GM19452 (cell line): ENCODE results near the gene SEMA3D.

ENCODE experiments used
- ATAC-seq: cut with Tn5 transposase; IDR thresholded peaks from one replicate; pipeline ENCODE4 v1.9.1; 2021; ENCODE audit not compliant: unreplicated experiment

SEMA3D gene

DNA sequence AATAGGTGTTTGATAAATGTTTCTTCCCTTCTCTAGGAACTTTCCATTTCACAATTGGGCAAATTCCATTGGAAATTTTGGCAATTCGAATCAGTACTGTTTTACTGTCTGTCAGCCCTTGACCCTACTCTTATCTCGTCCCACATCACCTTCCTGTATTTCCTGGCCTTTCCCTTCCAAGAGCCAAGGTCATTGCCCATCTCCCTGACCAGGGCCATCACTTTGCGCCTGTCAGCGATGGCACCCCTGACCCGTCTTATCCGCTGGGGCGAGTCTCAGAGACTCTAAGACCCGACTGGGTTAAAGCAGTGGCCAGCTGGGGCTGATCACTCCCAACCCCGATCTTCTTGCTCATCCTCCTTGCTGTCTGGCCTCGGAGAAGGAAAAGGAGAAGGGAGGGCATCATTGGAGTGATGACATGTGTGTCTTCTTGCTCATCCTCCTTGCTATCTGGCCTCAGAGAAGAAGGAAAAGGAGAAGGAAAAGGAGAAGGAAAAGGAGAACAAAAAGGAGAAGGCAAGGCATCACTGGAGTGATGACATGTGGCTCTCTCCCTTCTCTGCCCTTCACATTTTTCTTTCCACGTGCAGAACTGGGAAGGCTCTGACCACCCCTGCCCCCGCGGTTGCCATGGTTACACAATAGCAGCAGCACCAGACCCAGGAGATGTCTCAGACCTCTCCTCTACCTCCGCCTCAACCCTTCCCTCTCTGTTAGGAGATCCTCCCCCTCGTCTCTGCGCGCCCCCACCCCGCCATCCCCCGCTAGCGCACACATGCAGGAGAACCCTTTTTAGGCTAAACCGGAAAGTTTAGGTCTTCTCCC, 2.0 kb downstream of the SEMA3D start:
- ATAC-seq: no peak

DNA sequence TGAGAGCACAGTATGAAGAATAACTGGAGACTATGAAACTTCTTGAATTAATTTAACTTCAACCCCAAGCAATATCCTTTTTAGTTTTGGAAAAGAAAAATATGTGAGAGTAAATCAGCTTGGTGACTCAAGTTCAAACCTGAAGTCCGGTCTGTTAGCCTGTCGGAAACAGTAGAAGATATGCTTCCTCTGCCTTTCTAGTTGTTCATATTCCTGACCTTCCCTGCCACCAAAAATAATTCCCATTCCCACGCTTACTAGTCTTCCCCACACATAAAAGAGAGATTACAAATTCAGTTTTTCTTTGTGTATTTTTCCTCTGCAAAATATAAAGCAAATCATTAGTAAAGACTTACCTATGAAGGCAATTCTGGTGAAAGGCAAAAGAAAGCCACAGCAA, 3.6 kb downstream of the SEMA3D start:
- ATAC-seq: no peak

DNA sequence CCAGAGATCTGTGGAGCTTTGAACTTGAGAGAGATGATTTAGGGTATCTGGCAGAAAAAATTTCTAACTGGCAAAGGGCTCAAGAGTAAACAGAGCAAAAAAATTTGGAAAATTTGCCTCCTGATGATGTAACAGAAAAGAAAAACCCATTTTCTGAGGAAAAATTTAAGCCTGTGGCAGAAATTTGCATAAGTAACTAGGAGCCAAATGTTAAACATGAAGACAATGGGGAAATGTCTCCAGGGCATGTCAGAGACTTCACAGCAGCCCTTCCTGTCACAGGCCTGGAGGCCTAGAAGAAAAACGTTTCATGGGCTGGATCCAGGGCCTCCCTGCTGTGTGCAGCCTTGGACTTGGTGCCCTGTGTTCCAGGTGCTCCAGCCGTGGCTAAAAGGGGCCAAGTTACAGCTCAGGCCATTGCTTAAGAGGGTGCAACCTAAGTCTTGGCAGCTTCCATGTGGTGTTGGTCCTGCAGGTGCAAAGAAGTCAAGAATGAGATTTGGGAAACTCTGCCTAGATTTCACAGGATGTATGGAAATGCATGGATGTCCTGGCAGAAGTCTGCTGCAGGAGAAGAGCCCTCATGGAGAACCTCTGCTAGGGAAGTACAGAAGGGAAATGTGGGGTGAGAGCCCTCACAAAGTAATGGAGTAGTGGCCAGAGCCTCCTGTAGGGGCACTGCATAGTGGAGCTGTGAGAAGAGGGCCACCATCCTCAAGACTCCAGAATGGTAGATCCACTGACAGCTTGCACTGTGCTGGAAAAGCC, 8.1 kb downstream of the SEMA3D start:
- no peak for ATAC-seq

DNA sequence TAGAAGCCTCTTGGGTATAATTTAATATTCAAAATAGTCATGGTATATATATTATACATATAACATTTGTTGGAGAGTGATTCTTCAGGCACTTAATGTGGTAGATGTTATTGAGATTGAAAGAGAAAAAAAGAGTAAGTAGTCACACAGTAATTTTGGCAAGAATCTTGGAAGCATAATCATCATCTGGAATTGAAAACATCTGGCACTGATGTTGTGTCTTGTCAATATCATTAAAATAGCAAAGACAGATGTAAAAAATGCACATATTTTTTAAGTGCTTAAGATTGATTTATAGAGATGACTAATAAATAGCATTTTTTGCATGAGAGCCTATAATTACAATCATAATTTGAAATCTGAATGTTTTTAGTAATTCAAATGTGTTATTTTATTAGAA, 9.5 kb downstream of the SEMA3D start:
- no peak for ATAC-seq

DNA sequence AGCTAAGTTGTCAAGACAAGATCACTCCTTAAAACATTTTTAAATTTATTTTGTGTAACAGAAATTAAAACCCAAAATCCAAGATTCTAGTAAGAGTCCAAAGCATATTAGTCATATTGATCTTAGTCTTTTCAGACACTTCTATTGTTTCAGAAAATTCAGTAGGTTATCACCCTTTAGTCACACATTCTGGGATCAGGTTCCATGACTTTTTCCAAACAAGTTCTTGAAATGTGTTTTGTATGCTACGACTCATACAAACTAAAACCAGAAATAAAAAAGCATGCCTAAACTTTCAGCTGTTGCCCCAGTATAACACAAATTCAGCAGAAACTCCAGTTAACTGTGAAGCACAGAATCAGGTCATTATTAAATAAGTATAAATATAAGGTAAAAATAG, 10.7 kb downstream of the SEMA3D start:
- ATAC-seq: no peak

DNA sequence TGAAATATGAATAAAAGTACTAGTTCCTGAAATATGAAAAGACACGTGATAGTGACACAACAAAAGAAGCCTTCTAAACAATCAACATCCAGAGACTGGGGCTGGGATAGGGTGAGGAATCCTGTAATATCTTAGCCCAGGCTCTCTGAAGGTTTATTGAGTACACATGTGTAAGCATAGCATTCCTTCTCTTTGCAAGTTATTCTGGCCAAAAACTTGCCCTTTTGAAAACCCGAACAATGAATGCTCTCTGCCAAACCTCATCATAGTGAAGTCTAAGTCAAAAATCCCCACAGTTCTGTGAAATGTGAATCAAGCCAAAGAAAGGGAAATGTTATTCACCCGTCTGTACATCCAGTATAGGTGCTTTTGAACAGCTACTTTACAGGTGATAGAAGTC, 11.6 kb downstream of the SEMA3D start:
- ATAC-seq: no peak

DNA sequence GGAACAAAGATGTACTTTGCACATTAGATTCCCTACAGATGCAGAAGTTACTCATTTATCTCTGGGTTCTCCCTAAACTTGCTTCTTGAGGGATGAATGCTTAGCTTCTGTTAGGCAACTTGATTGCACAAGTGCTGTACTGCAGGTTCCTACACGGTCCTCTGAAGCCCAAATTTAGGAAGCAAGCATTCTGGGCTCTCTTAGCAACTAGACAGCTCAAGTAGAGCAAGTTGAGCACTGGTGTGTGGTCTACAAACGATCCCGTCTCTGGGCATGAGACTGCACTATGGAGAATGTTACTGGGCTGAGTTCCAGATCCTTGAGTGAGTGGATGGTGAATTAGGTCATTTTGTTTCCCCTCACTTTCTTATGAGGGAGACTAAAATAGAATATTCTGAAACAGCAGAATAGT, 14.3 kb downstream of the SEMA3D start:
- no peak for ATAC-seq

DNA sequence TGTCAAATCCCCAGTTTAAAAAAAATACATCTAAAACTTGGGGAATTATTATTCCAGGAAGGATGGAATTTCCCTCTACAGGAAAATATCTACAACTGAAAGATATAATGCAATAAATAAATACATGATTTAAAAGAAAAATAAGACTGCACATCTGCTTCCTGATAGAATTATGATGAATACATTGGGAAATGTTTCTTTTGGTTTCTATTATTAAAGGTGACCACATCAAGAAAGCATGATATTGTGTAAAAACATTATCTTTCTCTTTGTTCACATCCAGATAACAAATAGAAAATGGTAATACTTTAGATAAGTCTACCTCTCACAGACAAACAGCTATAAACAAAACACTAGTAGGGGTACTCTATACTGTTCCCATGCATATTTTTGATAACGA, 19.2 kb downstream of the SEMA3D start:
- no peak for ATAC-seq

DNA sequence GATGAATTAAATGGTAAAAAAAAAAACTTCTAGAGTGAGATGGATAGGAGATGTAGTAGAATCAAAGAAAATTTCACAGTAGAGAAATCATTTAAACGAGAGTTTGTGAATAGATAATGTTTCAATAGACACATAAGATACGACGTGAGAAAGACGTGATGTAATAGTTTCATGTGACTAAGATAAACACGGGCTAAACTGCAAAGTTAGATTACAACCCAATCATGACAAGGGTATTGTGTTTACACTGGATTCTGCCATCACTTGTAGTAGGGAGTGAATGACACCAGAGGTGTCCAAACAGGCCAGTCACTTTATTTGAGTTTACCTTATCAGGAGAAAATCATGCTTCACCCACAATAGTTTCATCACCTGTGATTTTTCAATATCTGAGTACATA, 21.6 kb downstream of the SEMA3D start:
- no peak for ATAC-seq

DNA sequence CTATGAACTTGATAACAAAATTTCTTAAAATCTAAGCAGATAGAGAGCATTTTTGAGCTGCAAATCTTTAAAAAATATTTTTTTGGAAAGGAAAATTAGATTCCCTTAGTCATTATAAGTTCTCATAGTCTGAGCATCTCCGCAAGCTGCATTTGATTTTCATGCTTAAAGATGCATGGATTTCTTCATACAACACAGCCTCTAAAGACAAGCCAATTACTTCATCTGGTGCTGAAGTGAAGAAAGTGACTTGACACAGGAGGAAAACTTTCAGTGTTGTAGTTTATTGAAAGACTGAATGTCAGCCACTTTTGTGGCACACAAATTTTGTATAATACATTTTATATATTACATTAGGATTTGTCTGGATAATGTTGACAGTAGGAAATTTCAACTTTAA, 22.5 kb downstream of the SEMA3D start:
- ATAC-seq: no peak

DNA sequence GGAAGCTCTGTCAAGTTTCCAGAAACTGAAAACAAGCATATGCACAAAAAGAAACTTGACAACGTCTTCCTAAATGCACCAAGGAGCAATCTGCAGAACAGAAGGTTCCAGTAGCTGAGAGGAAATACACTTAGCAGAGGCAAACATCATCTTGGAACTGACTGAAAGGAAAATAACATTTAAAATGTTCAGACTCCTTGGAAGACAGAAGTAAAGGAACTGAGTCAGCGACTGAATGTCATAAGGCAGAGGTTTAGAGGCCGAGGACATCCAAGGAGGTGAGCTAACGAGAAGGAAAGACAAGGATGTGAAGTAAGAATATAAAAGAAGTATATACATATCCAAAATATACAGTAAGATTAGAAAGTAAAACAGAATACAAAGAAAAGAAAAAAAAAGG, 24.1 kb downstream of the SEMA3D start:
- ATAC-seq: no peak

DNA sequence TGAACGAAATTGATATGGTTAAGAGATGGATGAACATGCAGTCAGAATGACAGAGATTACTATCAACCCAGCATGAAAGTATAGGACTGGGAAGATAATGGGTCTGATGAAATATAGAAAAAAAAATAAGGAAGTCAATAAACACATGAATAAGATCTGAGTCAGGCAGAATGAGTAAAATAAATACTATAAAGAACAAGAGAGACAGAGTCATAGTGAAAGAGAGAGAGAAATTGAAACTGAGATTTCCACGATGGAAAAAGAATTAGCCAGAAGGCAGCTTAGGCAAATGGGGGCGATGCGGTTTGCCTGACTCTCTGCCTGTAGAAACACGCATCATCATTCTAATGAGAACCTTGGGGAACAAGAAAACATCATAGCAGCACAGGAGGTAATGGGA, 26.6 kb downstream of the SEMA3D start:
- no peak for ATAC-seq

DNA sequence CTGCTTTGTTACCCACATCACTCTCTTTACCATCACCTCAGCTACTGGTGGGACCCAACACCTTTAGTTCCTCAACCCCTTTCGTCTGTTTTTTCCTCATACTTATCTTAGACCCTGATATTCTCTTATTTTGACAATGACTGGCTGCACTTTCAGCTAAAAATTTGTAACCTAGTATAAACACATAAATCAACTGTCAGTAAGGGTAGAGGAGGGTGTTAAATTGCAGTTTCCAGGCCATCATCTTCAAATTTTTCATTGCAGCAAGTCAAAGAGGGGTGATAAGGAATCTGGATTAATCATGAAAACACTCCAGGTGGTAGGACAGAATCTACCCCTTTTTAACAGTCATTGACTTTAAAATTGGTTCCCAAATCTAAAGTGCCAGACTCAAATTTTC, 27.9 kb downstream of the SEMA3D start:
- no peak for ATAC-seq

DNA sequence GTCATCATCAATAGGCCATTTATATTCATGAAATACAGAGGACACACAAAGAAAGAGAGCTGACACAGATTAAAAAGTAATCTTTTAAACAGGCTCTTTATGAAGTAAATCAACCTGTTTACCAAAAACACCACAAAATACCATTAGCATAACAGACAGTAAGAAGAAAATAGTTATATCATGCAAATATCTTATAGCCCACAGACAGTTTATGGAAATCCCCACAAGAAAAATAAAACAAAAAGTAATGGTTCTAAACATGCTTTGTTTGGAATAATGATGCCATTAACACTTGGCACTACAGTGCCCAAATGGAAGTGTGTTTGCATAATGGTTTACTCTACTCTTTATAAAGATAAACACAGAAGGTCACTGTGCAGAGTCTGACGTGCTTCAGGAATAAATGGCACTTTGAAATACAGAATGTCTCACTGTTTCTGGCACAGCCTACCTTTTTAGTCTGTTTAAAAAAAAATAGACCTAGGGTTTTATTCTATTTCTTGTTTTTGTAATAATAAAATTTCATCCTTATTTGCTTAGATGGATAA, 30.1 kb downstream of the SEMA3D start:
- ATAC-seq: no peak

DNA sequence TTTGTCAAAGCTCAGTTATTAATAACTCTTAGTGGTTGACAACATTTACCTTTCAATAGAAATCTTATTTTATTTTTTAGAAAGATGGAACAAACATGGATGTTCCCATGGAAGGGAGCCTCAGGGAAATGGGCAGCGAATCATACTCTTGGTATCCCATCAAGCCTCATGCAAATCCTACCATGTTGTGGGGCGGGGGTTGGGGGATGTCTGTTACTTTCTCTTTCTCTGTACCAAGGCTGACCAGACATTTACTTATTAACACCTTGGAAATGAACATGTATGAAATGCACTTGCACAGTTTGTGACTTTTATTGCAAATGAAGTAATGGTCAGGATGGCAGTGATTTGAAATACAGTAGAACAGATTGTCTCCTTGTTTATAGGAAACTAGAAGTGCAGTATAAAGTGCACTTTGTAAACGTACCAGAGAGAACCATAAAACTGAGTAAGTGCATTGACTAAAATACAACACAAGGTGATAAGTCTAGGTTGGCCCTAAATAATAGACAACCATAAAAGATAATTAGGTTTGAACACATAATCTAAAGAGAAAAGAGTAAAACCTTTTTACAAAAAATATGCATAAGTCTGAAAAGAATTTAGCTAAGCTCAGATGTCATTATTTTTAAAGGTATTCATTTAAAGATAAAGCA, 32.4 kb downstream of the SEMA3D start:
- ATAC-seq: no peak

DNA sequence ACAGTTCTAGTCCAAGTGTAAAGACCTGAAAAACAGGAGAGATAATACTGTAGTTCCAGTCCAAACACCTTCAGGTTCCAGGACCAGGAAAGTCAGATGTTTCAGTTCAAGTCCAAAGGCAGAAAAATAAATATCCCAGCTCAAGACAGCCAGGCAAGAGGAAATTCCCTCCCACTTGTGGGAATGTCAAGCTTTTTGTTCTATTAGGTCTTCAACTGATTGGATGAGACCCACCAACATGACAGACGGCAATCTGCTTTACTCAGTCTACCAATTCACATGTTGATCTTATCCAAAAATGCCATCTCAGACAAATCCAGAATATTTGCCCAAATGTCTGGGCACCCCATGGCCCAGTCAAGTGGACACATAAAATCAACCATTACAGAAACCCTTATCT, 33.1 kb downstream of the SEMA3D start:
- no peak for ATAC-seq

DNA sequence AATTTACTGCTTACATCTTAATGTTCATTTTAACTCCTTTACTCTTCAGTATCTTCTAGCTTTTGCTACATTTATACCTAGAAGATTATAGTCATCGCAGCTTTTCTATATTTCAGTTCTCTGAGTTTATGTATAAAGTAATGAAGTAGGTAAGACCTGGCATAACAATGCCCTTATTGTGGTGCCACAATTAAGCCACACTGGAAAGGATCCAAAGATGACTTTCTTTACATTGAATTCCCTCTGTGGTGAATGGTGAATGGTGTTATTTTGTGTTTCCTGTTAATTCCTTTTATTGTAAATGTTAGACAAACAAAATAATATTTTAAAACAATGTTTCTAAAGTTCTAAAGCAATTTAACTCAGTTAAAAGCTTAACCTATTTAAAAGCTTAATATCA, 36.2 kb downstream of the SEMA3D start:
- no peak for ATAC-seq

DNA sequence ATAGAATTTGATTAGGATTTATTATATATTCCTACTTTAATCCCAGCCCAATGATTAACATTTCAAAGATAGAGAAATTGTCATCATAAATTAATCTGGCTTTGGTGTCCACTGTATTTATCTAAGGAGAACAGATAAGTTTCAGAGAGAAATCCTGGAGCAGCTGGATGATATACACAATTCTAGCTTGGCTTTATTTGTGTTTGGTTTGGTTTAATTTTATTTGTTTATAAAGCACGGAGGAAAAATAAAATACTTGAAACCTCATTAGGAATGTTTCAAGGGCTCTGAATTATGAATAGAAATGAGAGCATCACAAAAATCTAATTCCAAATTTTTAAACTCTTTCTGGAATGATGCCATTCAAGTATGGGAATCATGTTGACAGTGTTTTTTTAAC, 42.1 kb downstream of the SEMA3D start:
- no peak for ATAC-seq

DNA sequence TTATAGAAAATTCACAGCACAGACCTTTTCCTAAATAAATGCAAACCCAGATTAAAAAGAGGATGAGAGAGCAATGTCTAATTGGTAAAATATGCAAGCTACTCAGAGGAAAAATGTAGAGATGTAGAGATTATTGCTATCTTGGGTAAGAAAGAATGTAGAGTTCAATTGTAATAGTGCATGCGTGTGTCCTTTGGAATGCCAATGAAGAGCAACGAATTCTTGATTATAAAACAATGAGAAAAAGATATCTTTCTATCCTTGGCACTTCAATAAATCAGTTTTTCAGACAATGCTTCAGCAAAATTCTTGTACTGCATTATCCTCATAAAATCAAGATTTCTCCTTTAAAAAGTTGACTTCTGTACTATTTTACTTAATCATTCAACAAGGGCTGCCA, 50.9 kb downstream of the SEMA3D start:
- ATAC-seq: no peak

DNA sequence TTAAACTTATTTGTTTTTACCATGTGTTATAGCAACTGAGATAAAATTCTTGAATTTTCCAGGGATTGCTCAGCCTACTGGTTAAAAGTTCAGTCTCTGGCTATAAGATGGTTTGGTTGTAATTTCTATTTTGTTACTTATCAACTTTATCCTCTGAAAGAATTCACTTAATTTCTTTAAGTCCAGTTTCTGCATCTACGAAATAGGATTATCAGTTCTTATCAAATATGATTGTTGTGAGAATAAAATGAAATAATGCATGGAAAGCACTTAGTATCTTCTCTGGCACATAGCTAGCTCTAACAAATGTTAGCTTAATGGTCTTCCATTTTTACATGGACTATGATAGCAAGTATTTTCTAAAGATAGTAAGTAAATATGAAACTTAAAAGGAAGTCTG, 53.3 kb downstream of the SEMA3D start:
- ATAC-seq: no peak

DNA sequence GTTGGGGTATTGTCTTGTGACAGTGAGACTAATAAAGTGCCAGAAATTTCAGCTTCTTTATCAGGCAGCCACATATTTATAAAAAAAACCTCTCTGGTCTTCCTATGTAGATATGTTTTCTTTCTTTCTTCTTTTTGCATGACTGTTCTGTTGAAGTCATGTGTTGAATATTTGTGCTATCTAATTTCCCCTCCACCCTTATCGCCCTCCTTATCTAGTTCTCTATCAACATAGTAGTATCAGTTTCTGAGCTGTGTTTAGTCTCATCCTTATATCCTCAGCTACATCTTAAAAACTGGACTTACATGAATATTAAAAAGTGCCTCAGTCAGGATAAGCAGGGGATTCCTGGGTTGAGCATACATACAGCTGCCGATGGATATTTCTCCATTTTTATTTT, 53.9 kb downstream of the SEMA3D start:
- no peak for ATAC-seq

DNA sequence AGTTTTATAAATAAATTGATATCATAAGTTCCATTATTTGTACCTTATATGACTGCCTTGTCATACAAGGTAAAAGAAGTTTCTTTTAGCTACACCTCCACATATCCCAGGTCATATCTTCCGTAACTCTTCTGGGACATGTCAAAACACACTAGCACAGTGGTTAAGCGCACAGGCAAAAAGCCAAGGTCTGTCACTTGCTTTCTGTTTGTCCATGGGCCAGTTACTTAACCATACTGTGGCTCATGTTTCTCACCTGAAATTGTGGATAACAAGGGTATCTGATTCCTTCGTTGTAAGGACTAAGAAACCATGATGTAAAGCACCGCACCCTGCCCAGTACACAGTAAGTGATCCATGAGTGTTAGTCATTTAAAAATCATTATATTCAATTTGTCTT, 56.2 kb downstream of the SEMA3D start:
- ATAC-seq: no peak
